ENCODE results near the gene GRIA3.

GRIA3 gene

GRCh38 chrX:123175366-123176122 lies 8.5 kb upstream of the GRIA3 start:
- no peak overlapping the region for H3K27ac Mint-ChIP-seq
- H3K36me3 Mint-ChIP-seq (ENCODE audit: low read depth) = no peaks in the 10 kb centered on the region
- no peaks in the 10 kb centered on the region for H3K4me1 Mint-ChIP-seq (ENCODE audit: low read depth)
- intact Hi-C loops (cut with micrococcal nuclease) = no loop called here
- no peak overlapping the region for H3K4me3 Mint-ChIP-seq
- H3K9me3 Mint-ChIP-seq = no peaks in the 10 kb centered on the region
- no peaks in the 10 kb centered on the region for H3K27me3 Mint-ChIP-seq

- intact Hi-C loops (cut with micrococcal nuclease) = no loop called here
- Mint-ChIP-seq H3K27me3 (peaks cover 41% of the 10 kb centered on the region), H3K4me1 (ENCODE audit: low read depth) (peaks cover 8% of the 10 kb centered on the region), H3K36me3 (ENCODE audit: low read depth) (no peaks in the 10 kb centered on the region), H3K4me3 (no peak overlapping the region), H3K27ac (no peak overlapping the region), H3K9me3 (no peaks in the 10 kb centered on the region)
These were observed 2.7 kb upstream of the GRIA3 start for GRCh38 chrX:123181233-123181914.

GRCh38 chrX:123184866-123185276 lies 793 bp downstream of the GRIA3 start:
- Mint-ChIP-seq H3K9me3 (no peaks in the 10 kb centered on the region), H3K4me1 (ENCODE audit: low read depth) (peaks cover 8% of the 10 kb centered on the region), H3K27ac (no peak overlapping the region), H3K36me3 (ENCODE audit: low read depth) (no peaks in the 10 kb centered on the region), H3K4me3 (no peak overlapping the region), H3K27me3 (peaks cover 46% of the 10 kb centered on the region)
- intact Hi-C loops (cut with micrococcal nuclease) = no loop called here

GRCh38 chrX:123185721-123186120 lies 1.6 kb downstream of the GRIA3 start:
- Mint-ChIP-seq H3K4me3 (no peak overlapping the region), H3K27me3 (peaks cover 46% of the 10 kb centered on the region), H3K9me3 (no peaks in the 10 kb centered on the region), H3K4me1 (ENCODE audit: low read depth) (peaks cover 8% of the 10 kb centered on the region), H3K27ac (no peak overlapping the region), H3K36me3 (ENCODE audit: low read depth) (no peaks in the 10 kb centered on the region)
- intact Hi-C loops (cut with micrococcal nuclease) = no loop called here

GRCh38 chrX:123186801-123187200 lies 2.7 kb downstream of the GRIA3 start:
- H3K4me3 Mint-ChIP-seq = no peak overlapping the region
- peaks cover 47% of the 10 kb centered on the region for H3K27me3 Mint-ChIP-seq
- H3K4me1 Mint-ChIP-seq (ENCODE audit: low read depth) = peaks cover 8% of the 10 kb centered on the region
- no peak overlapping the region for H3K27ac Mint-ChIP-seq
- no peaks in the 10 kb centered on the region for H3K9me3 Mint-ChIP-seq
- intact Hi-C loops (cut with micrococcal nuclease) = no loop called here
- H3K36me3 Mint-ChIP-seq (ENCODE audit: low read depth) = no peaks in the 10 kb centered on the region

GRCh38 chrX:123188081-123188480 lies 4.0 kb downstream of the GRIA3 start:
- H3K36me3 Mint-ChIP-seq (ENCODE audit: low read depth) = no peaks in the 10 kb centered on the region
- no peaks in the 10 kb centered on the region for H3K9me3 Mint-ChIP-seq

GRCh38 chrX:123189338-123189737 lies 5.3 kb downstream of the GRIA3 start:
- Mint-ChIP-seq H3K4me1 (ENCODE audit: low read depth) (peaks cover 1% of the 10 kb centered on the region), H3K27me3 (peaks cover 26% of the 10 kb centered on the region), H3K27ac (no peak overlapping the region), H3K9me3 (no peaks in the 10 kb centered on the region), H3K4me3 (no peak overlapping the region), H3K36me3 (ENCODE audit: low read depth) (no peaks in the 10 kb centered on the region)
- intact Hi-C loops (cut with micrococcal nuclease) = no loop called here

More at GRCh38 chrX:123188081-123188480, 4.0 kb downstream of the GRIA3 start:
- Mint-ChIP-seq H3K4me1 (ENCODE audit: low read depth) (peaks cover 8% of the 10 kb centered on the region), H3K27ac (no peak overlapping the region), H3K27me3 (peaks cover 38% of the 10 kb centered on the region), H3K4me3 (no peak overlapping the region)
- intact Hi-C loops (cut with micrococcal nuclease) = no loop called here

GRCh38 chrX:123190096-123190495 lies 6.0 kb downstream of the GRIA3 start:
- Mint-ChIP-seq H3K27ac (no peak overlapping the region), H3K27me3 (peaks cover 18% of the 10 kb centered on the region), H3K9me3 (no peaks in the 10 kb centered on the region), H3K4me1 (ENCODE audit: low read depth) (no peaks in the 10 kb centered on the region), H3K4me3 (no peak overlapping the region), H3K36me3 (ENCODE audit: low read depth) (no peaks in the 10 kb centered on the region)
- intact Hi-C loops (cut with micrococcal nuclease) = no loop called here

- H3K9me3 Mint-ChIP-seq = no peaks in the 10 kb centered on the region
These were observed 9.0 kb downstream of the GRIA3 start for GRCh38 chrX:123193101-123193500.

GRCh38 chrX:123199338-123199737 lies 15.3 kb downstream of the GRIA3 start:
- Mint-ChIP-seq H3K27me3 (no peaks in the 10 kb centered on the region), H3K36me3 (ENCODE audit: low read depth) (no peaks in the 10 kb centered on the region), H3K4me3 (no peak overlapping the region), H3K27ac (no peak overlapping the region), H3K4me1 (ENCODE audit: low read depth) (no peaks in the 10 kb centered on the region), H3K9me3 (no peaks in the 10 kb centered on the region)
- intact Hi-C loops (cut with micrococcal nuclease) = no loop called here

More at GRCh38 chrX:123193101-123193500, 9.0 kb downstream of the GRIA3 start:
- Mint-ChIP-seq H3K4me3 (no peak overlapping the region), H3K36me3 (ENCODE audit: low read depth) (no peaks in the 10 kb centered on the region), H3K4me1 (ENCODE audit: low read depth) (no peaks in the 10 kb centered on the region), H3K27me3 (peaks cover 2% of the 10 kb centered on the region), H3K27ac (no peak overlapping the region)
- intact Hi-C loops (cut with micrococcal nuclease) = no loop called here

GRCh38 chrX:123201720-123202119 lies 17.6 kb downstream of the GRIA3 start:
- Mint-ChIP-seq H3K4me3 (no peak overlapping the region), H3K4me1 (ENCODE audit: low read depth) (no peaks in the 10 kb centered on the region), H3K27me3 (no peaks in the 10 kb centered on the region), H3K27ac (no peak overlapping the region), H3K36me3 (ENCODE audit: low read depth) (no peaks in the 10 kb centered on the region), H3K9me3 (no peaks in the 10 kb centered on the region)
- intact Hi-C loops (cut with micrococcal nuclease) = no loop called here

- Mint-ChIP-seq H3K4me1 (ENCODE audit: low read depth) (no peaks in the 10 kb centered on the region), H3K27ac (no peak overlapping the region), H3K36me3 (ENCODE audit: low read depth) (no peaks in the 10 kb centered on the region), H3K9me3 (no peaks in the 10 kb centered on the region), H3K4me3 (no peak overlapping the region), H3K27me3 (no peaks in the 10 kb centered on the region)
- intact Hi-C loops (cut with micrococcal nuclease) = no loop called here
These were observed 18.4 kb downstream of the GRIA3 start for GRCh38 chrX:123202523-123202922.

- no peaks in the 10 kb centered on the region for H3K9me3 Mint-ChIP-seq
- no peak overlapping the region for H3K4me3 Mint-ChIP-seq
- H3K27ac Mint-ChIP-seq = no peak overlapping the region
- H3K4me1 Mint-ChIP-seq (ENCODE audit: low read depth) = no peaks in the 10 kb centered on the region
- H3K36me3 Mint-ChIP-seq (ENCODE audit: low read depth) = no peaks in the 10 kb centered on the region
- intact Hi-C loops (cut with micrococcal nuclease) = no loop called here
- no peaks in the 10 kb centered on the region for H3K27me3 Mint-ChIP-seq
These were observed 19.7 kb downstream of the GRIA3 start for GRCh38 chrX:123203772-123204171.

- Mint-ChIP-seq H3K36me3 (ENCODE audit: low read depth) (no peaks in the 10 kb centered on the region), H3K27me3 (no peaks in the 10 kb centered on the region), H3K9me3 (no peaks in the 10 kb centered on the region), H3K4me1 (ENCODE audit: low read depth) (no peaks in the 10 kb centered on the region), H3K4me3 (no peak overlapping the region), H3K27ac (no peak overlapping the region)
- intact Hi-C loops (cut with micrococcal nuclease) = no loop called here
These were observed 22.1 kb downstream of the GRIA3 start for GRCh38 chrX:123206176-123206575.

All from dendritic cell treated with granulocyte-macrophage colony-stimulating factor and Interleukin-4, amounts not matched to agents 40 ng/mL and 50 ng/mL, for 4 days (primary cell).